Epithelial cell of esophagus (primary cell): ENCODE measurements around the gene CEACAM20.

ENCODE experiments used
- DNase-seq: peaks from one replicate; pipeline ENCODE4 v3.0.0; 2010; ENCODE audit warnings: low read depth
- H3K4me3 ChIP-seq: 2 replicates; pipeline ENCODE4 v1.5.1; 2011; ENCODE audit warnings: mild to moderate bottlenecking, low read length, control low read depth
- CTCF ChIP-seq: IDR thresholded peaks from 2 replicates; pipeline ENCODE4 v1.5.1; 2011; ENCODE audit warnings: low read depth, mild to moderate bottlenecking, low read length, control low read depth, inconsistent platforms; ENCODE audit not compliant: insufficient read depth; ENCODE audit errors: missing control alignments

Gene CEACAM20

GRCh38 chr19:44515031-44515430, 14.4 kb downstream of the CEACAM20 start:
- no peak for TF ChIP-seq CTCF
- no peak overlapping the region for H3K4me3 ChIP-seq
- no peak for DNase-seq

- DNase-seq = peak; percentile 78
- H3K4me3 ChIP-seq = no peak overlapping the region
- TF ChIP-seq CTCF = peak; percentile 74
These were observed 16.9 kb downstream of the CEACAM20 start for GRCh38 chr19:44512326-44513298.

GRCh38 chr19:44509478-44509877, 20.0 kb downstream of the CEACAM20 start:
- no peak for TF ChIP-seq CTCF
- H3K4me3 ChIP-seq = no peak overlapping the region
- DNase-seq = no peak

- DNase-seq = peak; percentile 95
- peak; percentile 35 for TF ChIP-seq CTCF
- peak within 1 kb of the TSS; percentile 93 for H3K4me3 ChIP-seq
These were observed 29.2 kb downstream of the CEACAM20 start, which contains the start of gene ZNF180 for GRCh38 chr19:44499962-44500949. Gene ZNF180, minus strand, starts transcription at chr19:44500522. Its CDS starts 3,188 bp downstream, at chr19:44497334.

GRCh38 chr19:44499559-44499958, 29.9 kb downstream of the CEACAM20 start:
- no peak for DNase-seq
- peak overlapping the region; percentile 93 for H3K4me3 ChIP-seq
- no peak for TF ChIP-seq CTCF

GRCh38 chr19:44498988-44499387, 30.5 kb downstream of the CEACAM20 start:
- peak overlapping the region; percentile 93 for H3K4me3 ChIP-seq
- no peak for TF ChIP-seq CTCF
- DNase-seq = no peak
